GM13976 (cell line): ENCODE results near the gene ELOVL6.
"Not testable (repeated sequence)": the region's sequence is repeated elsewhere in the genome, so short reads cannot be mapped to it uniquely, and the experiment has no call there.

Experiments
- DNase-seq: peaks from one replicate; pipeline ENCODE4 v3.0.0; 2012; ENCODE audit warnings: low spot score
- in situ Hi-C: fragments of 300-500 bp; cut with MboI; formaldehyde crosslinking; loops from one replicate; pipeline ENCODE4 v1.12.0; 2022; ENCODE audit warnings: low sequenced_read_pairs, mixed read lengths, inconsistent platforms; ENCODE audit not compliant: unreplicated experiment
- TF ChIP-seq, protein P1 (sequence below): IDR thresholded peaks from 2 replicates; pipeline ENCODE4 v1.5.1; 2012; ENCODE audit warnings: borderline replicate concordance, mild to moderate bottlenecking; ENCODE audit not compliant: insufficient read depth; ENCODE audit errors: extremely low read depth, missing control alignments, control extremely low read depth

Gene ELOVL6

DNA sequence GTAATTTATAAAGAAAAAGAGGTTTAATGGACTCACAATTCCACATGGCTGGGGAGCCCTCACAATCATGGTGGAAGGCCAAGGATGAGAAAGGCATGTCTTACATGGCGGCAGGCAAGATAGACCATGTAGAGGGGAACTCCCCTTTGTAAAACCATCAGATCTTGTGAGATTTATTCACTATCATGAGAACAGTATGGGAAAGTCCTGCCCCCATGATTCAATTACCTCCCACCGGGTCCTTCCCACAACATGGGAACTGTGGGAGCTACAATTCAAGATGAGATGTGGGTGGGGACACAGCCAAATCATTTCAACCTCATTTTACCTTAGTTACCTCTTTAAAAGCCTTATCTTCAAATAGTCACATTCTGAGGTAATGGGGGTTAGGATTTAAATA is 30.9 kb upstream of the ELOVL6 start:
- in situ Hi-C loops, result no loop called here
- no peak for DNase-seq
- TF ChIP-seq, protein P1, sequence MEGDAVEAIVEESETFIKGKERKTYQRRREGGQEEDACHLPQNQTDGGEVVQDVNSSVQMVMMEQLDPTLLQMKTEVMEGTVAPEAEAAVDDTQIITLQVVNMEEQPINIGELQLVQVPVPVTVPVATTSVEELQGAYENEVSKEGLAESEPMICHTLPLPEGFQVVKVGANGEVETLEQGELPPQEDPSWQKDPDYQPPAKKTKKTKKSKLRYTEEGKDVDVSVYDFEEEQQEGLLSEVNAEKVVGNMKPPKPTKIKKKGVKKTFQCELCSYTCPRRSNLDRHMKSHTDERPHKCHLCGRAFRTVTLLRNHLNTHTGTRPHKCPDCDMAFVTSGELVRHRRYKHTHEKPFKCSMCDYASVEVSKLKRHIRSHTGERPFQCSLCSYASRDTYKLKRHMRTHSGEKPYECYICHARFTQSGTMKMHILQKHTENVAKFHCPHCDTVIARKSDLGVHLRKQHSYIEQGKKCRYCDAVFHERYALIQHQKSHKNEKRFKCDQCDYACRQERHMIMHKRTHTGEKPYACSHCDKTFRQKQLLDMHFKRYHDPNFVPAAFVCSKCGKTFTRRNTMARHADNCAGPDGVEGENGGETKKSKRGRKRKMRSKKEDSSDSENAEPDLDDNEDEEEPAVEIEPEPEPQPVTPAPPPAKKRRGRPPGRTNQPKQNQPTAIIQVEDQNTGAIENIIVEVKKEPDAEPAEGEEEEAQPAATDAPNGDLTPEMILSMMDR, result no peak

DNA sequence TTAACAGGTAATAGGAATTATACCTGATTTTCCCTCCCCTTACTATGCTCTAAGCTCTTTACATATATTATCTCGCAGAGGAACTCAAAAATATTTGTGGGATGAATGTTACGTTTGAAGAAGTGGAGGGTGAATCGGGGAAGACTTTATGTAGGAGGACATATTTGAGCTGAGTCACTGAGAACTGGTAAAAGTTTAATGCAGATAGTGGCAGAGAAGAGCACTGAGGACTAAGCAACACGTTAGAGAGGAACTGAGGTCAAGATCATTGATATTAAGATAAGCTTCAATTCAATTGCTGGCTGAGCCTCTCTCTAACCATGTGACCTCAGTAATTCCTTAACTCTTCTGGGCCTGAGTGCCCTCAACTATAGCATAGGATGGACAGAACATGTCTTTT is 26.4 kb upstream of the ELOVL6 start:
- DNase-seq, result no peak
- in situ Hi-C loops, result loop anchor here (25.0 kb wide), 1 partner anchor 287 kb away; no protein-coding TSS in a partner anchor
- TF ChIP-seq, protein P1, result no peak

DNA sequence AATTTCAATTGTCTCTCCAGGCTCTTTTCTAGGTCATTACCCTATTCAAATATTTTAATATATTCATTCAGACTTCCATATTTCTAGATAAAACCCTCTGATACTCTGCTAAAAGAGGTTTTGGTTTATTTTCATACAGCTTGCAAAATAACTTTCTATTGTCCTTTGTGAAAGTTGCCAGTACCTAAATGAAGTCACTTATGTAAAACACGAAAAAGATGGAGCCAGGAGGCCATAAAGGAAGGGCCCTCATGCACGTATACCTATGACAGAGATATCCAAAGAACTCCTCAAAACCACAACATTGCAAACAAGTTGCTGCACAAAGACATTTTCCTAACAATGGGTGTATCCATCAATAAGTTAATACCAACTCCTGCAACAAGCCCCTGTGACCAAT is 25.7 kb upstream of the ELOVL6 start:
- no peak for DNase-seq
- TF ChIP-seq, protein P1, result no peak
- in situ Hi-C loops, result loop anchor here (25.0 kb wide), 1 partner anchor 288 kb away; no protein-coding TSS in a partner anchor

DNA sequence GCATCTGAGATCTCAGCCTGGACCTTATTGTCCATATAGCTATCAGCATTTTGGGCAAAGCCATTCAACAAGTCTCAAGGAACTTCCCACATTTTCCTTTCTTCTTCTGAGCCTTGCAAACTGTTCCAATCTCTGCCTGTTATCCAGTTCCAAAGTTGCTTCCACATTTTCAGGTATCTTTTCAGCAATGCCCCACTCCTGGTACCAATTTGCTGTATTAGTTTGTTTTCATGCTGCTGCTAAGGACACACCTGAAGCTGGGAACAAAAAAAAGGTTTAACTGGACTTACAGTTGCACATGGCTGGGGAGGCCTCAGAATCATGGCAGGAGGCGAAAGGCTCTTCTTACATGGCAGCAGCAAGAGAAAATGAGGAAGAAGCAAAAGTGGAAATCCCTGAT is 20.5 kb upstream of the ELOVL6 start:
- not testable (repeated sequence) for DNase-seq
- in situ Hi-C loops, result loop anchor here (25.0 kb wide), 1 partner anchor 293 kb away; no protein-coding TSS in a partner anchor

DNA sequence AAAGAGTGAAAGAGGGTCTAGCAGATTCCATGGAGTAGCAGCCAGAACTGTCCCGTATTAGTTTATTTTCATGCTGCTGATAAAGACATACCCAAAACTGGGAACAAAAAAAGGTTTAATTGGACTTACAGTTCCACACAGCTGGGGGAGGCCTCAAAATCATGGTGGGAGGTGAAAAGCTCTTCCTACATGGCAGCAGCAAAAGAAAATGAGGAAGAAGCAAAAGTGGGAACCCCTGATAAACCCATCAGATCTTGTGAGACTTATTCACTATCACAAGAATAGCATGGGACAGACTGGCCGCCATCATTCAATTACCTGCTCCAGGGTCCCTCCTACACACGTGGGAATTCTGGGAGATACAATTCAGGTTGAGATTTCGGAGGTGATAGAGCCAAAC is 18.8 kb upstream of the ELOVL6 start:
- in situ Hi-C loops, result loop anchor here (25.0 kb wide), 1 partner anchor 295 kb away; no protein-coding TSS in a partner anchor
- DNase-seq, result not testable (repeated sequence)

DNA sequence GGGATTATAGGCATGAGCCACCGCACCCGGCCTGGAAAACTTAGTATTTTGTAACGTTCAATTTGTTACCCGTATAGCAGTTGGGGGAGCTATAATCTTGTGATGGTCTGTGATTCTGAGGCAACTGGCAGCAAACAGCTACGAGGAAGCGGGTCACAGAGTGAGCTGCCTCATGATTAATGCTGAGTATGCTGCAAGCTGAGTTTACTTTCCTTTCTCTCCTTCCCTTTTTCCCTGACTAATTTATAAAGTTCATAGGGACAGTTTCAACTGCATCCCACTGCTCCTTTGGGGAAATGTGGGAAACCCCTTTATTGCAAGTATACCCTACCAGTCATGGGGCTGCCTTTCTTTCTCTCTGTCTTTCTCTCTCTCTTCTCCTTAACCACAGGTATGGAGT is 17.7 kb upstream of the ELOVL6 start:
- DNase-seq, result no peak
- in situ Hi-C loops, result loop anchor here (25.0 kb wide), 1 partner anchor 296 kb away; no protein-coding TSS in a partner anchor
- TF ChIP-seq, protein P1, result no peak

DNA sequence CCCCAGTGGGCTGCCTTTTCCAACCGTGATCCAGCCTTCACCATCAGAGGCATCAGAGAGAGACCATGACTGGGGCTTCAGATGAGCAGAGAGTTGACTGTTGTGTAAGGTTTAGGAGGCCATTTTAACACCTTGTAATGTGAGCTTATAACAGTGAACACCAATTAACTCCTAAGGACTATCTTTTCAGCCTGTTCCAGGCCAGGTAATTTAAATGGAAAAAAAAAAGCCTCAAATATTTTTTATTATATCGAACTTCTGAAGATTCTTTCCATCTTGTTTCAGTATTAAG is 13.3 kb upstream of the ELOVL6 start:
- in situ Hi-C loops, result loop anchor here (25.0 kb wide), 1 partner anchor 301 kb away; no protein-coding TSS in a partner anchor
- no peak for DNase-seq
- TF ChIP-seq, protein P1, result no peak
